ENCODE results near the gene ZC3H18. TPM values are rescaled to one million over a fixed set of nuclear protein-coding genes. Genes with fewer than 3 reads are reported as not detected.

ZC3H18 gene
- total RNA-seq, 1 experiment from 2014 or later, result 61.8 TPM

GRCh38 chr16:88560714-88561484 lies 9.3 kb upstream of the ZC3H18 start (continued):
- TF ChIP-seq PREB (CRISPR knock-in tag; IDR thresholded peaks at IDR 0.05; ENCODE audit: borderline replicate concordance) (peak; percentile 99), NFATC4 (CRISPR knock-in tag; IDR thresholded peaks at IDR 0.05) (no peak), JUN (CRISPR knock-in tag; IDR thresholded peaks at IDR 0.05) (peak; percentile 100), MYBL2 (CRISPR knock-in tag; IDR thresholded peaks at IDR 0.05) (peak; percentile 96), E2F4 (CRISPR knock-in tag; IDR thresholded peaks at IDR 0.05; ENCODE audit: borderline replicate concordance, low read depth) (peak; percentile 99), ZNF281 (CRISPR knock-in tag; IDR thresholded peaks at IDR 0.05) (peak; percentile 99), FOXP4 (CRISPR knock-in tag; IDR thresholded peaks at IDR 0.05) (peak; percentile 100), ZNF263 (CRISPR knock-in tag; IDR thresholded peaks at IDR 0.05; ENCODE audit: low read depth) (peak; percentile 76; the same call in 1 of the 2 replicates), EMX1 (CRISPR knock-in tag; IDR thresholded peaks at IDR 0.05) (no peak), TEAD1 (CRISPR knock-in tag; IDR thresholded peaks at IDR 0.05) (peak; percentile 99), ZNF425 (CRISPR knock-in tag; conservative IDR thresholded peaks at IDR 0.05) (no peak), HMGA2 (CRISPR knock-in tag; IDR thresholded peaks at IDR 0.05) (no peak), ETV6 (CRISPR knock-in tag; IDR thresholded peaks at IDR 0.05) (peak; percentile 99), ZNF512 (CRISPR knock-in tag; IDR thresholded peaks at IDR 0.05; ENCODE audit: borderline replicate concordance) (peak; percentile 98; the same call in 1 of the 2 replicates), ZMAT4 (CRISPR knock-in tag; IDR thresholded peaks at IDR 0.05) (no peak), SMAD4 (CRISPR knock-in tag; IDR thresholded peaks at IDR 0.05) (peak; percentile 99), IRF1 (CRISPR knock-in tag; IDR thresholded peaks at IDR 0.05) (peak; percentile 99), RELA (CRISPR knock-in tag; IDR thresholded peaks at IDR 0.05; ENCODE audit: borderline replicate concordance) (peak; percentile 97), ZNF232 (CRISPR knock-in tag; IDR thresholded peaks at IDR 0.05) (peak; percentile 99), ESRRA (CRISPR knock-in tag; IDR thresholded peaks at IDR 0.05; ENCODE audit: borderline replicate concordance) (peak; percentile 99), ATF1 (CRISPR knock-in tag; IDR thresholded peaks at IDR 0.05) (peak; percentile 93), SP1 (CRISPR knock-in tag; conservative IDR thresholded peaks at IDR 0.05) (peak; percentile 85), IRF2 (CRISPR knock-in tag; IDR thresholded peaks at IDR 0.05; ENCODE audit: borderline replicate concordance, low read depth) (peak; percentile 98), ZNF121 (CRISPR knock-in tag; IDR thresholded peaks at IDR 0.05) (peak; percentile 95), KAT7 (CRISPR knock-in tag; IDR thresholded peaks at IDR 0.05; ENCODE audit: borderline replicate concordance) (peak; percentile 100), NR2C2 (CRISPR knock-in tag; IDR thresholded peaks at IDR 0.05) (peak; percentile 93)

Data from WTC11 (cell line).